NCI-H510A treated with DMSO at 0.1 percent for 48 hours (cell line): ENCODE results near the gene EPHA5.

Experiments
- DNase-seq: peaks from one replicate; lab custom pipeline; 2025; lab: John Stamatoyannopoulos, UW

The EPHA5 gene

DNA sequence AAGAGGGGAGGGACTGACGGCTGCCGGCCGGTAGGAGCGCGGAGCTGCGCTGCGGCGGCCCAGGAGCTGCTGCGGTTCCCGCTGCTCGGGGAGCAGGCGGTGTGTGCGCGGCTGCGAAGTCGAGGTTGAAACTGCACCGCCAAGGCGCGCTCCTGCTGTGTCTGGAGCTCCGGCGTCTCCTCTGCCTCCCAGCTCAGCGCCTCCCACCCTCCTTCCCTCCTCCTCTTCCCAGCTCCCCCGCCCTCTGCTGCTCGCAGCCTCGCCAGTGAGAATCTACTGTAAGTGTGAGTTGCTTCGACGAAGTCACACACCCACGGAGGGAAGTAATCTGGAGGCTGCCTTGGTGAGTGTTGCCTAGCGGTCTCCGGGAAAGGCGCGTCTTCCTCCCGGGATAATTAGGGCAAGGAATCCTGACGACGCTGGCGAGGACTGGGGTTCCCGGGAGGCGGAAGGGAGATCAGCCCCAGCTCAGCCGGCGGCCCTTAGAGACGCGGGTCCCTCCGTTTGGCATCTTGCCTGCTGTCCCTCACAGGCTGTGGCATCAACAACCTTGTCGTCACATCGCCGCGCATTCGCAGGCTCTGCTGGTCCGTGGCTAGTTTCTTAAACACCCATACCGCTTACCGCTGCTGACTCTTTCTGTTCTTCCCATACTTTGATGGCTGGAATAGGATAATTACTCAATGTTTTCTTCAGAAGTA is at the start of gene EPHA5:
TSS of gene EPHA5 (minus strand) at position 159 of the 701 bp plus-strand sequence. CDS start 747 bp downstream, outside the sequence.
- DNase-seq = peak; percentile 68

DNA sequence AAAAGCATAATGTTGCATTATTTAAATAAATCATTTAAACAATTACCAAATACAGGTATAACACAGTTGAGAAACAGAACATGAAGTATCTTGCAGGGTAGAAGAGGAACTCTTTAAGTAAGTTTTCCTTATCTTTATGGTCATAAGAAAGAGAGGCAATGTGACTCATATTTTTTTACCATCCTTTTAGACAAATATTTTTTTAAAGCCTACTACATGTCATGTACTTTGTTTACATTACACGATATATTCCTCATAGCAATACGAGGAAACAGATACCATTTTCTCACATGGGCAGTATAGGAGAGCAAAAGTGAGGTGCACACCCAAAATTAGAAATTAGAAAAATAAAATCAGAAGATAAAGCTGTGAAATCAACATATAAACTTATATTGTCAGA is 49.3 kb upstream of the EPHA5 start:
- DNase-seq = no peak

DNA sequence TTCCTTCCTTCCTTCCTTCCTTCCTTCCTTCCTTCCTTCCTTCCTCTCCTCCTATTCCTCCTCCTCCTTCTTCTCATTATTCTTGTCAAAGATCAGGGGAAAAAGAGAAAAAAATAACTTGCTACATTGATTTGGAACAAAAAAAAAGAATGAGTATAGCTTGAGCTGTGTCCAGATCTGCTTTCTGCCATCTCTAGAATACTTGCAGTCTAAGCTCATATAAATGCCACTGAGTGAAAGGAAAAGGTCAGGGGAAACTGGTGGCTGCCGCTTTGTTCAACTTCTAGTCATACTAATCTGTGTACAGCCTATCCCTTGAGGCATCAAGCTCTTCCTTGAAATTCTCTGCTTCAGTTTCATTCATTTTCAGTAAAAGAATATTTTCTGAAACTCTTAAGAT is 28.3 kb upstream of the EPHA5 start:
- DNase-seq = no peak

DNA sequence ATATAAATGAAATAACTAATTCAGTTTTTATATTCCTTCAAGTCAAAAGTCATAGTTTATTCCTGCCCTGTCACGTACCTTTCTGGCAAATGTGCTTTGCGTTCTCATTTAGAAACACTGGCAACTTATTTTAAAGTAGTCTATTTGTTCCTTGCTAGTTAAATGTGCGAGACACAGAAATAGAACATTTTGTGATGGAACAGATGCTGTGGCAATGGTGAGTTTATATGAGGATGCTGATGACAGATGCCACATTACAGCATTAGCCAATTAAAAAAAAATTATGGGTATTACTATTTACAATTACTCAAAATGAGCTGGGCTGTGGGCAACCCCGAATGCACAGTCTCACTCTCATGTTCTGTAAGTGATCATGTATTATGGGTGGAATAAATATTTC is 26.1 kb upstream of the EPHA5 start:
- no peak for DNase-seq

DNA sequence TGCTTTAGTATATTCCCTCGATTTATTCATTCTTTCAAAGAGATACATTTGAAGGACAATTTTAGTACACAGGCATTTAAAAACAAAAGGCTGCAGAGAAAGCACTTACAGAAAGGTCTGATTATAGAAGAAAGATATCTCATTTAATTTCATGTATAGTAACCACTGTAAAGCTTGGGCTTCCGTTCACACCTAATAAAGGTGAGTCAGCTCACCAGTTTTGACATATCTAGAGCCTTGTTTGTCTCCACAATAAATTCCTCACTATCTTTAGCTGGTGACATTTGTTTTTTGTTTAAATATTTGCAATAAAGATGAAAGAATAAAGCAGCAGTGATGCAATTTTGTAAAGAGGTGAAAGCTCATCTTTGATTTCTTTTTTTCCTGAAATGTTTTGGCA is 1.1 kb upstream of the EPHA5 start:
- no peak for DNase-seq

DNA sequence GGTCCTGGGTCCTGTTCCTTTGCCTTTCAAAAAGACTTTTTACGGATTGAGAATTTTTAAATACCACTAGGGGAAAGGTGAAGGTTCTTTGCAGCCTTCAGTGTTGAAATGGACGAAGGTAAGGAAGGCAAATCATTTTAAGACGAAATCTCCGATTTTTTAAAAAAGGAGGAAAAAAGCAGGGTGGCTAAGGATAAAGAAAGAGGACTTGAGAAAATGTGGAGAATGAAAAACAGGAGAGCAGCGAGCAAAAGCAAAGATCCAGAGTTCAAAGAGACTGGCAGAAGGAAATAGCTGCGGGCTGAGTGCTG is 314 bp downstream of the EPHA5 start:
- peak; percentile 62 for DNase-seq

DNA sequence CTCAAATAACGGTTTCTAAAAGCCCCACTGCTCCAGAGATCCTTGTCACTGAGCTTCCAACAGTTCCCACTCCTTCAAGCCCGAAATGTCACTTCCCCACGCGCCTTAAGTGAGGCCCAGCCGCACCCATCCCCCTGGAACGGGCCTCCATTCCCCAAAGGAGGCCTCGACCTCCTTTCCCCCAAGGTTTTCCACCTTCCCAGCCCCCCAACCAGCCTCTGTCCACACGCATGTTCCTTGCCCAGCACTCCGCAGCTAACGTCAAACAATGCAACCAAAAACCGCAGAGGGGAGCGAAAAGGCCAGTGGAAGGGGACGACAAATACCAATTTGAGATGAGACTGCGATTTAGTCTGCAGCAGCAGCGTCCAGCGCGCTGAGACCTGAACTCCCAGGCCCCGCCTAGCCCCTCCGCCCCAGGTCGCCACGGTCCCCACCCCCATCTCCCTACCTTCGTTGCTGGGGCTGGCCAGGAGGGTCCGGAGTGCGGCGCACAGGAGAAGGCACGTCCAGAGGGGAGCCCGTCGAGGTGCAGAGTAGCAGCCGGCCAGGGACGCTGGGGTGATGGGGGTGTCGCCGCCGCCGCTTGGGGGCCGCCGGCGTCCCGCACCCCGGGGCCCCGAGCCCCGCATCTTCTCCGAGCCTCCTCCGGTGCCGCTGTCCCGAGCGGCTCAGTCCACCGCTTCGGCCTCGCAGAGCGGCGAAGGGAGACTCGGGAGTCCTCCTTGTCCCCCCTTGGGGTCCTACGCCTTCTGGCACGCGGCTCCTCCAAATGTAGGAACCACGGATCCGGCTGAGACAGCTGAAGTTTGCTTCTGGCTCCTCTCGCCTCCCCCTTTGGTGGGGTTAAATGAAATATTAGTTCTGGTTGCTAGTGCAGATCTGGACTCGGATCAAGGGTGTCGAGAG is 924 bp downstream of the EPHA5 start:
- no peak for DNase-seq

DNA sequence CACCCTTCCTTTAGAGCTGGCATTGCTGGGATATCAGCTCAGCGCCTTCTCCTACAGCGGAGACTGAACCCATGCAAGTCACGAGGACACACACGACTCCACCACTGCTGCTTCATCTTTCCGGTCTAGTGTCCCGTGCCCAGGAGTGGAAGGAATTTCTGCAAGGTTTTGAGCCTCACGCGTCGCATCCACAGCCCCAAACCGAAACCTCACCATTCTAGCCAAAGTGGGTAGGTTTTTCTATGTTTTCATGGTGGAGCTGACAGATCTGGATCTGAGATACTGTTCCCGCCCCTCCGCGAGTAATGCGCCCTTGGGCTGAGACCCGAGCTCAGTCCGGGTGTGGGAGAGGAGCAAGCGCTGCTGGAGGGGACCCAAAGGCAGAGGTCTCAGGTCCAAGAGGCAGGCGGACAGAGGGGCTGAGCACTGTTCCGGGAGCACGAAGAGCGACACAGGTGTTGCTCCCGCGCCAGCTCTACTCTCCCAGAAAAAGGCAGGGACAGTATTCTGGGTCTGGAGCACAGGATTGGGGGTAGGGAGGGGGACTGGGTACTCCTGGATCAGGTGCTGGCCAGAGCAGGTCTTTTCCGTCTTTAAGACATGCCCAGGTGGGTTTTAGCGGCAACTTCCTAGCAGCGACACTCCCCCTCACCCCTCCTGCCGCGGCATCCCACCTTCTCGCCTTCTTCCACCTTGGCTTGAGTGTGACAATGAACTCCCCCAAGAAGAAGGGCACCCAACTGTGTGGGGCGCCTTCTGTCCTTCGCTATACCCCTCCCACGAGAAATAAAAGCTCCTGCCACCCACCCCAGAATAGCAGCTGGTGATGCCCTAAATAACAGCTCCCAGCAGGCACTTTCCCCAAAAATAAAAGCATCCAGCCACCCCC is 1.8 kb downstream of the EPHA5 start:
- DNase-seq = no peak

DNA sequence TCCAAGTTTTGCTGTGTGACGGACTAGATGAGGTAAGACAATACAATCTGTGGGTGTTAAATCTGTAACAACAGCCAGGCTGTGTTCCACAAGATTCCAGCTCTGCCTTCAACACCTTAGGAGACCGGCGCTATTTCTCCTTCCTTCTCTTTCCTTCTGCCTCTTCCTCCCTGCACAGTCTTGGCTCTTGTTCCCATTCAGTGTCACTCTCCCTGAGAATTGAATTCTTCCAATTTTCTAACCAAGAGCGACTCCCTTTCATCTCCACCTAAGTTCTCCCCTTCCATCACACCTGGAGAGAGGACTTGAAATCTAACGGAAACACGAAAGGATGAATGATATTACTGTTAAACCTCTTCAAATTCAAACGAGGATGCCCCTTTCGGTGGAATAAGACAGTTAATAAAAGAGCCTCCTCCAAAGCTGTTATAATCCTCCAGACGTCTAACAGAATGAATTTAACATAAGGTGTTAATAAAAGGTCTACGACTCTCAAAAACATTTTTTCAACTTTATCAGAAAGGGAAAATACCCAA is 2.7 kb downstream of the EPHA5 start:
- DNase-seq = no peak

DNA sequence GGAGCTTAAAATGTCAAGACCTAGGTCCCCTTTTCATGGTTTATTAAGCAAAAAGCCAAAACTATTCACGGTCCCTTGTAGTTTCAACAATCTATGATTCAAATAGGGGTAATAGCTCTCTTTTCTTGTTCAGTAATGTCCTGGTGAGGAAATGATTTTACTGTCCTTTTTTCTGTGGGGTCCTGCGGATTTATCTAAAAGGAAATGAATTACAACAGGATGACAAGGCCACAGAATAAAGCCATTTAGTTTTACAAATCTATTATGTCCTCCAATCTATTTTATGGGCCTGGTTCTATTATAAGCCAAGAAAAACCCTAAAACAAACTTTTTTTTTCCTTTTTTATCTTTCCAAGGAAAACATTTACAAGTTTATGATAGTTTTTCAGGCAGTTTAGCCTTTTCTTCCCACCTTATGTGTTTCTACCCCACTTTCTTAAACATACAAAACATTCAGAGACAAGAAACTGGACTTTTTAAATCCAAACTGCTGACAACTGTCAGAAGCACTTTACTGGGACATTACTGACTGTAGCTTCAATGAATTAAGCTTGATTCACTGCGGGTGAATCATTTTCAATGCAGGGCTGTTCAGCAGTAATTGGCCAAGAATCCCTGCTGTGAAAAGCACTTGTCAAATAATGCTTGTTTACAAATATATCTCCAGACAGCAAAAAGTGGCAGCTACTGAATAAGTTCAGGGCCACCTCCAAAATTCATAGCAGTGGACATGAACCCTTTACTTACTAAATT is 4.3 kb downstream of the EPHA5 start:
- DNase-seq = peak; percentile 69

DNA sequence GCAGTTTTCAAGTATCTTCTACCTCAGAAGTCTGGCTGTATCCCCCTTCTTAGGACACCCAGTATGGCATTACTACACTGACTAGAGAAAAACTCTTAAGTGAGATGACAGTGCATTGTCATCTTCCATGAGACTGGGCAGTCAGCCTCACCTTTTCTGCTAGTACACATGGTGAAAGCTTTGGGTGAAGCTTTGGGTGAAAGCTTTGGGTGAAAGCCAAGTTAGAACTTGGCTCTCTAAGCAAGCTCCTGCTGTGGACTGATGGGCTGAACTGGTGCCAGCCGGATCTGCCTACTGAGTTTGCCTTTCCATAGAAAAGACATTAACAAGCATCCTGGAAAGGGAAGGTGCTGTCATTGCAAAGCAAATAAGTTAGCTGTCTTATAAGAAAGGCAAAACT is 8.8 kb downstream of the EPHA5 start:
- no peak for DNase-seq

DNA sequence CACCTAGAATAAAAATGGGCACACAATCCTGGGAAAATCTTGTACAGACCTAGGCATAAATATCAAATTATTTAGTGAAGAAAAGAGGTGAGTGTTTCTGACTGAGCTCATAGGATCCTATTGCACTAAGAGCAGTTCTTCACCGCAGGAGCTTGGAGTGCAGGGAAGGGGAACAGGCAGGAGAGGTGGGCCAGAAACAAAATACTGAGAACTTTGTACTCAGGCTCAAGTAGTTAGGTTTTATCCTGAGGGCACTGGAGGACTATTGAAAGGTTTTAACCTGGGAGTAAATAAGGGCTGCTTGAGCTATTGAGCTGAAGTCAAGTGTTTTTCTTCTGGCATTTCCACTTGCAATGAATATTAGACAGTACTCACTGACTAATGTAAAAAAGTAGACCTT is 12.2 kb downstream of the EPHA5 start:
- DNase-seq = peak; percentile 26

DNA sequence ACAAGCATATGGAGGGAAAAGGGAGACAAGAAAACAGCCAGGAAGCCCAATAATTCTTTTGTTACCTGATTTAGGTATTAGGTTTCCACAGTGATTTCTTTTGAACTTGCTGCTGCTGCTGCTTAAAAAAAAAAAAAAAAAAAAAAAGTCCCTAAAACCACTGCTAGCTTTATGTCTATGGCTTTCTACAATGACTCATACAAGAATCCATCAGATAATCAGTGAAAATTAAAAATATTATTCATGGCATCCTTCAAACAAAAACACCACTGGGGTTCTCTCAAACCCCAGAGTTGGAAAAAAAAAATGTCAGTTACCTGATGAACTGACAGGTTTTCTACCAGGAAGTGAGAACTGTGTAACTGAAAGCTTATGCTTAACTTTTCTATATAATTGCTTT is 14.3 kb downstream of the EPHA5 start:
- DNase-seq = no peak

DNA sequence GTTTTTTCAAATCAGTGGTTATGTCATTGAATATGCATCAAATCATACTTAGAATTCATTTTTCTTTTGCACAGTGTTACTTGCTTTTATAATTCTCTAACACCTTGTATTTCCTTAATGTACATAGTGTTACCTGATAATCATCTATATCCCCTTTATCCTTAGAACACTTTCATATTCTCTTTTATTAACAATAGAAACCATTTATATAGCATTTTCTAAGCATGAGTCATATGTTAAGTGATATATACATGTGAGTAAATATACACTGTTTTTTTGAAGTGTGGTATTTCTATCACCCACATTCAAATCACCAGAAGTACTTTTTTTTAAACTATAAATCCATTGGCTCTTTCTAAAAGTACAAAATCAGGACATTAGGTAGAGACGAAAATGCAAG is 15.3 kb downstream of the EPHA5 start:
- no peak for DNase-seq

DNA sequence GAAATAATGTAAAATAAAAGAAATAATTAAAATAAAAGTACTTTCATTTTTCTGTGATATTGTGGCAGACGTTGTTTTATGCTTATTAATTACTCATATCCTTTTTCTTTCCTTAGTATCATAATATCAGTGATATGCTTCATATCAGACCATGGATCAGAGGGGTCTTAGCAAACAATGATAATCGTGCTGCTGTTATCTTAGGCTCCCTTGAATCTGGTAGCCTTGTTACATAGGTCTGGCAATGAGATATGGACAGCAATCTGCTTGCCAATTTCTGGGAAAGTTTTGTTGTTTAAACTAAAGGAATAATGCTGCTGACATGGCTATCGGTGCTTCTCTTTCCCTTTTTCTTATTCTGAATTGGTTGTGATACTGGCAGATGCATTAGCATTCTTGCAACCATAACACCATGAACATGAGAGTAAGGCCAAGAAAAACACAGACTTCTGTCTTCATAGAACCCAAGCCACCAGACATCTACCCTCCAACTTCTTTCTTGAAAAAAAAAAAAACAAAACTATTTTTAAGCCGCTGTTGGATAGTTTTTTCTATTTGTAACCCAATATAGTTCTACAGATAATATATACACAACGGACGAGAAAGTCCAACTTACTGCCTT is 16.4 kb downstream of the EPHA5 start:
- no peak for DNase-seq

DNA sequence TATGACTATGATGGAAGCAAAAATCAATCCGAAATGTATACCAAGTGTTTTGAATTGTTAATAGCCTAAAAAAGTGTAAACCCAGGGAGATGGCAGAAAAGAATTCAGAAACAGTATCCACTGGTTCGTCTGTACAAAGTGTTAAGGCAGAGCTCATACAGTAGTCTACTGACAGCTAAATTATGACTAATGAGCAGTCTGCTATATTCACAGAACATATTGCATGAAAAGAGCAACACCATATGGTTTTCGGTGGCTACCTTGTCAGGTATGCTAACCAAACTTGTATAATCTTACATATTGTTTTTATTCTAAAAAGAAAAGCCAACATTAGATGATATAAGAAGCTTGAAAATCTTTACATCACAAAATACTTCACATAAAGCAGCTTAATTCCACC is 18.5 kb downstream of the EPHA5 start:
- DNase-seq = no peak

DNA sequence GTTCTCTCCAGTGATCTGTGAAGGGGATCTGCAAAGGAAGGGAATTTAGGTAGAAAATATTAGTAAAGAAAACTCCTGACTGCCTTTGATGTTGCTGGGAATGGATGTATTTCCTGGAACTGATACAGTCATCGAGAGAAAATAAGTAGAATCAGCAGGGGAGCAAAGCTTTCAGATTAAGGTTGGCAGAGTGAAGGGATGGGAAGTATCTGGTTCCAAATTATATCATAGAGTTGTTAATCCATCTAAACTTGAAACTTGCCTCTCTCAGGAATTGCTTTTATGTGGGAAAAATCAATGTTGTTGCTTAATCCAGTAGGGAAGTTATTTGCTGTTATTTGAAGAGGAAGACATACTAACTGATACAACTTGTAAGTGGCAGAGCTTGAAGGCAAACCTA is 19.3 kb downstream of the EPHA5 start:
- no peak for DNase-seq

DNA sequence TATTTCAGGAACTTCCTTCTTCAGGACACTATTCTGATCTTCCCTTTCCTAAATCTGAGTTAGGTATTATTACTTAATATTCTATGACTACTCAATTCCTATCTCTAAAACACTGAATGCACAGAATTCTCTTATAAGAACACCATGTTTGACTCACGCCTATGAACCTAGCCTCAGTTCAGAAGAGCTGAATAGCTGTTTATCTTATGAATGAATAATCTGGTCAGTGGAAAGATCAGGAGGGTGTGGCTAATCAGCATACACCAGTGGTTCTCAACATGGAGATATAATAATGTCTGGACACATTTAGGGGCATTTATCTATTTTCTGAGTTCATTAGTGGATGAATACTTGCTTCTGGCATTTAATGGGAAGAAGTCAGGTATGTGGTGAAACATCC is 24.2 kb downstream of the EPHA5 start:
- DNase-seq = no peak

DNA sequence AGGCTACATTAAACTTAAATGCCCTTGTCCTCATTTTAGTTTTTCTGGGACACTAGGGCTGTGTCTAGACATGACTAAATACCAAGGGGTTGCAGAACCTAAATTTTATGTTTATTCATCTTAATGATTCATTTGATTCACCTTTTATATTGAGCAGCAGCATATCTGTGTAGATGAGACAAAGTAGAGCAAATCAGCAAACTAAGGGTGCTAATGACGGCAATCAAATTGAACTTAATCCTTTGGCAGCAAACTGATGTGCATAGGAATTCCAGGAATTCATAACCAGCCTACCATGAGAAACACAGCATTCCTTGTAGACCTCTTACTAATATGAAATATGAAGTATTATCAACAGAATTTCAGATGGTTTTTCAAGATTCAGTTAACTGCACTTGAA is 25.1 kb downstream of the EPHA5 start:
- DNase-seq = no peak

DNA sequence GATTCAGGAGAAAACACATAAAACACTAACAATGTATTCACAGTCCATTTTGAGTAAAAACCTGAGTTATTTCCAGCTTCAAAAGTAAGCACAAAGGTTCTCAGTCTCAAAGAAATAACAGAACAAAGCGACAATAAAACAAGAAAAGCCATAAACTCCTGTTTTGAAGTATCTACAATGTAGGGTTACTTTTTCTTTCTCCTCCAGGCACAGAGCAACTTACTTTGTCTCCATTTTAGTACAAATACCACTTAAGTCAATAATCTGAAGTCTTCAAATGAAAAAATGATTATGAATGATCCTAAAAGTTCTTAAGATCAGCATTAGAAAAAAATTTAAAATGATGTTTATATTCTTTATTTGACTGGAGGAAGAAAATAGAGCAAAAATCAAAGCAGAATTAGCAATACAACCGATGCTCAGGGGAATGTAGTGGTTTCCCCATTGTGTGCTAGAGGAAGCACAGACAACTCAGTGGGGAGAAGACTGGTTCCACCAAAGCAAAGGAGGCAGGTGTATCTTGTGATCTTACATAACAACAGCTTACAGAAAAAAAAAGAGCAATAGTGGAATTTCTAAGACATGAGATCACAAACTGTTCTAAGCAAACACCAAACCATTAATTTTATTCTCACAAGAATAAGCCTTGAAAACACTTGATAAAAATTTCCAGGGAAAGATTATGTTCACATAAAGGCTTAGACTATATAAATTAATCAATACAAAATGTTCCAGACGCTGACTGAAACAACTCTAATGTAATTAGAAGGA is 35.1 kb downstream of the EPHA5 start:
- no peak for DNase-seq
